ENCODE results near the gene FBXL7.

The FBXL7 gene

GRCh38 chr5:15499528-15500324 lies at the start of gene FBXL7:
Gene FBXL7 (plus strand): TSS chr5:15500180.
- no peak for DNase-seq

GRCh38 chr5:15450473-15450872 lies 49.5 kb upstream of the FBXL7 start:
- DNase-seq: no peak

- no peak for DNase-seq
Measured at GRCh38 chr5:15450949-15451348, 49.0 kb upstream of the FBXL7 start.

GRCh38 chr5:15452030-15452429 lies 48.0 kb upstream of the FBXL7 start:
- no peak for DNase-seq

- DNase-seq: no peak
Measured at GRCh38 chr5:15452781-15453180, 47.2 kb upstream of the FBXL7 start.

GRCh38 chr5:15459200-15459599 lies 40.8 kb upstream of the FBXL7 start:
- DNase-seq: no peak

- DNase-seq: no peak
Measured at GRCh38 chr5:15463231-15463980, 36.6 kb upstream of the FBXL7 start.

GRCh38 chr5:15472116-15472515 lies 27.9 kb upstream of the FBXL7 start:
- no peak for DNase-seq

GRCh38 chr5:15474143-15474719 lies 25.7 kb upstream of the FBXL7 start:
- no peak for DNase-seq

- no peak for DNase-seq
Measured at GRCh38 chr5:15475367-15475766, 24.6 kb upstream of the FBXL7 start.

- no peak for DNase-seq
Measured at GRCh38 chr5:15476977-15477376, 23.0 kb upstream of the FBXL7 start.

GRCh38 chr5:15480436-15480835 lies 19.5 kb upstream of the FBXL7 start:
- DNase-seq: no peak

GRCh38 chr5:15483351-15484097 lies 16.5 kb upstream of the FBXL7 start:
- DNase-seq: no peak

GRCh38 chr5:15487228-15487627 lies 12.8 kb upstream of the FBXL7 start:
- DNase-seq: no peak

- no peak for DNase-seq
Measured at GRCh38 chr5:15489571-15490235, 10.3 kb upstream of the FBXL7 start.

GRCh38 chr5:15492545-15492944 lies 7.4 kb upstream of the FBXL7 start:
- DNase-seq: no peak

- DNase-seq: no peak
Measured at GRCh38 chr5:15493501-15493900, 6.5 kb upstream of the FBXL7 start.

- no peak for DNase-seq
Measured at GRCh38 chr5:15495026-15495425, 5.0 kb upstream of the FBXL7 start.

- DNase-seq: no peak
Measured at GRCh38 chr5:15496886-15497285, 3.1 kb upstream of the FBXL7 start.

- DNase-seq: no peak
Measured at GRCh38 chr5:15500325-15501001, 483 bp downstream of the FBXL7 start.

GRCh38 chr5:15501091-15501791 lies 1.3 kb downstream of the FBXL7 start:
- DNase-seq: no peak
